Fibroblast of lung (primary cell): ENCODE data around the gene FAM240B. TPM values are rescaled to one million over a fixed set of nuclear protein-coding genes. Genes with fewer than 3 reads are reported as not detected.

Source experiments
- DNase-seq, 2 donors: peaks; one replicate each; pipeline versions ENCODE4 v3.0.0 to v3.0.0-alpha.2; 2010; ENCODE audit warnings: low read depth in 2 of 2
- H2AFZ ChIP-seq: 2 replicates; pipeline ENCODE4 v1.5.1; 2012; ENCODE audit warnings: low read length, control low read depth, inconsistent platforms
- H3K27ac ChIP-seq: 2 replicates; pipeline ENCODE4 v1.5.1; 2011; ENCODE audit warnings: low read length, control low read depth; ENCODE audit not compliant: insufficient read depth
- H3K27me3 ChIP-seq: 2 replicates; pipeline ENCODE4 v1.5.1; 2011; ENCODE audit warnings: mild to moderate bottlenecking, low read length; ENCODE audit not compliant: control insufficient read depth, insufficient read depth
- H3K36me3 ChIP-seq: 2 replicates; pipeline ENCODE4 v1.5.1; 2011; ENCODE audit warnings: low read length; ENCODE audit not compliant: control insufficient read depth, insufficient read depth
- H3K4me1 ChIP-seq: 2 replicates; pipeline ENCODE4 v1.5.1; 2011; ENCODE audit warnings: low read length; ENCODE audit not compliant: control insufficient read depth, insufficient read depth; ENCODE audit errors: extremely low read depth
- H3K4me2 ChIP-seq: 2 replicates; pipeline ENCODE4 v1.5.1; 2011; ENCODE audit warnings: low read length, control low read depth; ENCODE audit not compliant: insufficient read depth; ENCODE audit errors: extremely low read depth
- H3K4me3 ChIP-seq, 4 experiments: fragments of 200-600 bp in 1 of 4; sonication (generic) in 1 of 4; replicated peaks in 1 of 4; 2 replicates each; pipeline ENCODE4 v1.5.1; 2011 to 2016; ENCODE audit warnings: low read length in 4 of 4, low read depth in 3 of 4, mild to moderate bottlenecking in 3 of 4, control low read depth in 2 of 4, inconsistent platforms in 1 of 4, mixed read lengths in 1 of 4; ENCODE audit not compliant: insufficient read depth in 1 of 4; ENCODE audit errors: control extremely low read depth in 1 of 4
- H3K79me2 ChIP-seq: 2 replicates; pipeline ENCODE4 v1.5.1; 2012; ENCODE audit warnings: mild to moderate bottlenecking, low read length, inconsistent platforms; ENCODE audit not compliant: control insufficient read depth, insufficient read depth
- H3K9ac ChIP-seq: 2 replicates; pipeline ENCODE4 v1.5.1; 2011; ENCODE audit warnings: mild to moderate bottlenecking, low read length, control low read depth; ENCODE audit not compliant: insufficient read depth
- H3K9me3 ChIP-seq: 2 replicates; pipeline ENCODE4 v1.5.1; 2012; ENCODE audit warnings: low read depth, low read length; ENCODE audit not compliant: control insufficient read depth, insufficient read depth
- H4K20me1 ChIP-seq: 2 replicates; pipeline ENCODE4 v1.5.1; 2011; ENCODE audit warnings: low read length; ENCODE audit not compliant: control insufficient read depth, insufficient read depth; ENCODE audit errors: extremely low read depth
- CTCF ChIP-seq, 2 donors: IDR thresholded peaks in 1 of 2; conservative IDR thresholded peaks in 1 of 2; 1 replicate in 1 of 2; 2 replicates in 1 of 2; pipeline ENCODE4 v1.5.1; 2011 to 2012; ENCODE audit warnings: low read length in 2 of 2, control low read depth in 1 of 2, inconsistent platforms in 1 of 2, low read depth in 1 of 2, mild to moderate bottlenecking in 1 of 2
- EZH2 ChIP-seq: IDR thresholded peaks from 2 replicates; pipeline ENCODE4 v1.5.1; 2012; ENCODE audit warnings: low read length, control low read depth, mild to moderate bottlenecking; ENCODE audit errors: missing control alignments
- polyA plus RNA-seq, 2 donors: library from polyadenylated mRNA; depleted of rRNA in 1 of 2; stranded (reverse) in 1 of 2; unstranded in 1 of 2; fragments of >200 nt; gene quantifications; 2 replicates each; pipeline ENCODE4 v1.2.1, GENCODE V29; 2011 to 2012; ENCODE audit warnings: missing spikeins in 1 of 2
- total RNA-seq: library from RNA; depleted of rRNA; stranded (reverse); fragments of >200 nt; gene quantifications from 2 replicates; pipeline ENCODE4 v1.2.1, GENCODE V29; 2014

The FAM240B gene
- total and polyA plus RNA-seq, 2 donors (not counting 1 experiment from before 2014, with no cell fraction given), result not detected

- Histone ChIP-seq H3K27me3 (no peaks in the 10 kb centered on the region), H3K4me2 (no peak overlapping the region), H4K20me1 (no peaks in the 10 kb centered on the region), H3K9ac (no peak overlapping the region), H3K4me3 (no peak overlapping the region), H3K27ac (no peak overlapping the region), H3K9me3 (no peaks in the 10 kb centered on the region), H3K4me1 (no peaks in the 10 kb centered on the region), H2AFZ (no peak overlapping the region), H3K79me2 (no peaks in the 10 kb centered on the region), H3K36me3 (no peaks in the 10 kb centered on the region)
- TF ChIP-seq CTCF (conservative IDR thresholded peaks at IDR 0.05 in 1 of 2, IDR thresholded peaks at IDR 0.05 in 1 of 2; ENCODE audit: low read depth in 1 of 2, low read length in 2 of 2), result no peak
- DNase-seq, result no peak
These were observed 46.3 kb downstream of the FAM240B start for GRCh38 chr9:38673399-38674193.

GRCh38 chr9:38671748-38672147, 48.2 kb downstream of the FAM240B start:
- H3K9me3 ChIP-seq, result no peaks in the 10 kb centered on the region
- no peak for DNase-seq
- TF ChIP-seq EZH2 (no peak), CTCF (conservative IDR thresholded peaks at IDR 0.05 in 1 of 2, IDR thresholded peaks at IDR 0.05 in 1 of 2; ENCODE audit: low read depth in 1 of 2, low read length in 2 of 2) (no peak)
- no peak overlapping the region for H3K27ac ChIP-seq
- no peaks in the 10 kb centered on the region for H3K36me3 ChIP-seq
- H3K79me2 ChIP-seq, result no peaks in the 10 kb centered on the region
- H2AFZ ChIP-seq, result no peak overlapping the region
- no peak overlapping the region for H3K4me3 ChIP-seq
- H4K20me1 ChIP-seq, result no peaks in the 10 kb centered on the region
- H3K4me1 ChIP-seq, result no peaks in the 10 kb centered on the region
- no peak overlapping the region for H3K4me2 ChIP-seq
- no peaks in the 10 kb centered on the region for H3K27me3 ChIP-seq
- no peak overlapping the region for H3K9ac ChIP-seq

- H3K4me2 ChIP-seq, result no peak overlapping the region
- no peak overlapping the region for H3K9ac ChIP-seq
- H3K27me3 ChIP-seq, result no peaks in the 10 kb centered on the region
- H3K27ac ChIP-seq, result no peak overlapping the region
- H3K79me2 ChIP-seq, result no peaks in the 10 kb centered on the region
- no peaks in the 10 kb centered on the region for H3K36me3 ChIP-seq
- no peak overlapping the region for H2AFZ ChIP-seq
- H3K4me1 ChIP-seq, result no peaks in the 10 kb centered on the region
- TF ChIP-seq EZH2 (no peak), CTCF (conservative IDR thresholded peaks at IDR 0.05 in 1 of 2, IDR thresholded peaks at IDR 0.05 in 1 of 2; ENCODE audit: low read depth in 1 of 2, low read length in 2 of 2) (no peak)
- no peaks in the 10 kb centered on the region for H4K20me1 ChIP-seq
- H3K9me3 ChIP-seq, result no peaks in the 10 kb centered on the region
- DNase-seq, result no peak
- H3K4me3 ChIP-seq, result no peak overlapping the region
These were observed 48.6 kb downstream of the FAM240B start for GRCh38 chr9:38671372-38671731.
